Fibroblast of lung (primary cell): ENCODE results near the gene MAB21L3. TPM values are rescaled to one million over a fixed set of nuclear protein-coding genes. Genes with fewer than 3 reads are reported as not detected.
A peak's percentile ranks its signal among the peaks of the same experiment; 100 is the strongest.

Experiments used
- DNase-seq, 2 donors: peaks; one replicate each; pipeline versions ENCODE4 v3.0.0 to v3.0.0-alpha.2; 2010; ENCODE audit warnings: low read depth in 2 of 2
- H2AFZ ChIP-seq: 2 replicates; pipeline ENCODE4 v1.5.1; 2012; ENCODE audit warnings: low read length, control low read depth, inconsistent platforms
- H3K27ac ChIP-seq: 2 replicates; pipeline ENCODE4 v1.5.1; 2011; ENCODE audit warnings: low read length, control low read depth; ENCODE audit not compliant: insufficient read depth
- H3K27me3 ChIP-seq: 2 replicates; pipeline ENCODE4 v1.5.1; 2011; ENCODE audit warnings: mild to moderate bottlenecking, low read length; ENCODE audit not compliant: control insufficient read depth, insufficient read depth
- H3K36me3 ChIP-seq: 2 replicates; pipeline ENCODE4 v1.5.1; 2011; ENCODE audit warnings: low read length; ENCODE audit not compliant: control insufficient read depth, insufficient read depth
- H3K4me1 ChIP-seq: 2 replicates; pipeline ENCODE4 v1.5.1; 2011; ENCODE audit warnings: low read length; ENCODE audit not compliant: control insufficient read depth, insufficient read depth; ENCODE audit errors: extremely low read depth
- H3K4me2 ChIP-seq: 2 replicates; pipeline ENCODE4 v1.5.1; 2011; ENCODE audit warnings: low read length, control low read depth; ENCODE audit not compliant: insufficient read depth; ENCODE audit errors: extremely low read depth
- H3K4me3 ChIP-seq, 4 experiments: fragments of 200-600 bp in 1 of 4; sonication (generic) in 1 of 4; replicated peaks in 1 of 4; 2 replicates each; pipeline ENCODE4 v1.5.1; 2011 to 2016; ENCODE audit warnings: low read length in 4 of 4, low read depth in 3 of 4, mild to moderate bottlenecking in 3 of 4, control low read depth in 2 of 4, inconsistent platforms in 1 of 4, mixed read lengths in 1 of 4; ENCODE audit not compliant: insufficient read depth in 1 of 4; ENCODE audit errors: control extremely low read depth in 1 of 4
- H3K79me2 ChIP-seq: 2 replicates; pipeline ENCODE4 v1.5.1; 2012; ENCODE audit warnings: mild to moderate bottlenecking, low read length, inconsistent platforms; ENCODE audit not compliant: control insufficient read depth, insufficient read depth
- H3K9ac ChIP-seq: 2 replicates; pipeline ENCODE4 v1.5.1; 2011; ENCODE audit warnings: mild to moderate bottlenecking, low read length, control low read depth; ENCODE audit not compliant: insufficient read depth
- H3K9me3 ChIP-seq: 2 replicates; pipeline ENCODE4 v1.5.1; 2012; ENCODE audit warnings: low read depth, low read length; ENCODE audit not compliant: control insufficient read depth, insufficient read depth
- H4K20me1 ChIP-seq: 2 replicates; pipeline ENCODE4 v1.5.1; 2011; ENCODE audit warnings: low read length; ENCODE audit not compliant: control insufficient read depth, insufficient read depth; ENCODE audit errors: extremely low read depth
- CTCF ChIP-seq, 2 donors: IDR thresholded peaks in 1 of 2; conservative IDR thresholded peaks in 1 of 2; 1 replicate in 1 of 2; 2 replicates in 1 of 2; pipeline ENCODE4 v1.5.1; 2011 to 2012; ENCODE audit warnings: low read length in 2 of 2, control low read depth in 1 of 2, inconsistent platforms in 1 of 2, low read depth in 1 of 2, mild to moderate bottlenecking in 1 of 2
- EZH2 ChIP-seq: IDR thresholded peaks from 2 replicates; pipeline ENCODE4 v1.5.1; 2012; ENCODE audit warnings: low read length, control low read depth, mild to moderate bottlenecking; ENCODE audit errors: missing control alignments
- polyA plus RNA-seq, 2 donors: library from polyadenylated mRNA; depleted of rRNA in 1 of 2; stranded (reverse) in 1 of 2; unstranded in 1 of 2; fragments of >200 nt; gene quantifications; 2 replicates each; pipeline ENCODE4 v1.2.1, GENCODE V29; 2011 to 2012; ENCODE audit warnings: missing spikeins in 1 of 2
- total RNA-seq: library from RNA; depleted of rRNA; stranded (reverse); fragments of >200 nt; gene quantifications from 2 replicates; pipeline ENCODE4 v1.2.1, GENCODE V29; 2014

MAB21L3 gene
- total and polyA plus RNA-seq, 2 donors (not counting 1 experiment from before 2014, with no cell fraction given): 0.18 to 0.66 TPM

- no peak for TF ChIP-seq CTCF (conservative IDR thresholded peaks at IDR 0.05 in 1 of 2, IDR thresholded peaks at IDR 0.05 in 1 of 2; ENCODE audit: low read depth in 1 of 2, low read length in 2 of 2)
- no peak overlapping the region for H3K4me2 ChIP-seq
- no peak overlapping the region for H2AFZ ChIP-seq
- H3K79me2 ChIP-seq: no peaks in the 10 kb centered on the region
- no peak overlapping the region for H3K27ac ChIP-seq
- H3K9ac ChIP-seq: no peak overlapping the region
- H3K27me3 ChIP-seq: peaks cover 15% of the 10 kb centered on the region
- DNase-seq: no peak
- no peaks in the 10 kb centered on the region for H3K4me1 ChIP-seq
- no peaks in the 10 kb centered on the region for H3K9me3 ChIP-seq
- H3K36me3 ChIP-seq: no peaks in the 10 kb centered on the region
- H3K4me3 ChIP-seq: no peak overlapping the region
- no peaks in the 10 kb centered on the region for H4K20me1 ChIP-seq
These were observed 54.9 kb downstream of the MAB21L3 start for GRCh38 chr1:116166011-116166571.

GRCh38 chr1:116166655-116167054 lies 55.5 kb downstream of the MAB21L3 start:
- Histone ChIP-seq H3K36me3 (no peaks in the 10 kb centered on the region), H3K4me1 (no peaks in the 10 kb centered on the region), H4K20me1 (no peaks in the 10 kb centered on the region), H3K79me2 (no peaks in the 10 kb centered on the region), H3K4me2 (no peak overlapping the region), H3K4me3 (no peak overlapping the region), H2AFZ (no peak overlapping the region), H3K9ac (no peak overlapping the region), H3K27me3 (peaks cover 15% of the 10 kb centered on the region), H3K9me3 (no peaks in the 10 kb centered on the region), H3K27ac (no peak overlapping the region)
- DNase-seq: no peak
- TF ChIP-seq CTCF (conservative IDR thresholded peaks at IDR 0.05 in 1 of 2, IDR thresholded peaks at IDR 0.05 in 1 of 2; ENCODE audit: low read depth in 1 of 2, low read length in 2 of 2): no peak
- no peak for TF ChIP-seq EZH2

GRCh38 chr1:116167625-116168276 lies 56.6 kb downstream of the MAB21L3 start:
- DNase-seq: peak; percentile 10 to 13
- H4K20me1 ChIP-seq: no peaks in the 10 kb centered on the region
- H3K27me3 ChIP-seq: peaks cover 15% of the 10 kb centered on the region
- TF ChIP-seq CTCF (conservative IDR thresholded peaks at IDR 0.05 in 1 of 2, IDR thresholded peaks at IDR 0.05 in 1 of 2; ENCODE audit: low read depth in 1 of 2, low read length in 2 of 2): no peak
- no peak for TF ChIP-seq EZH2
- H3K9ac ChIP-seq: peak overlapping the region; percentile 30
- H2AFZ ChIP-seq: peak overlapping the region; percentile 87
- H3K27ac ChIP-seq: no peak overlapping the region
- H3K9me3 ChIP-seq: no peaks in the 10 kb centered on the region
- H3K4me1 ChIP-seq: no peaks in the 10 kb centered on the region
- H3K4me3 ChIP-seq: peak overlapping the region; percentile 35 to 64 (median 54)
- H3K79me2 ChIP-seq: no peaks in the 10 kb centered on the region
- no peaks in the 10 kb centered on the region for H3K36me3 ChIP-seq
- peak overlapping the region; percentile 86 for H3K4me2 ChIP-seq
